ENCODE measurements around the gene VTCN1. TPM values are rescaled to one million over a fixed set of nuclear protein-coding genes. Genes with fewer than 3 reads are reported as not detected.
A peak's percentile ranks its signal among the peaks of the same experiment; 100 is the strongest.

Gene VTCN1
- total RNA-seq, 1 experiment from 2014 or later: not detected

GRCh38 chr1:117094841-117095604, 115.7 kb downstream of the VTCN1 start:
- no peak overlapping the region for H3K4me2 ChIP-seq (ENCODE audit: low read depth, low read length, poor library complexity, severe bottlenecking)
- H3K27me3 ChIP-seq (ENCODE audit: low read length): no peaks in the 10 kb centered on the region
- H3K79me2 ChIP-seq (ENCODE audit: low read length): no peaks in the 10 kb centered on the region
- H3K4me3 ChIP-seq (ENCODE audit: low read length): no peak overlapping the region
- H3K27ac ChIP-seq (ENCODE audit: low read length): no peak overlapping the region
- H2AFZ ChIP-seq (ENCODE audit: low read length): no peak overlapping the region
- H3K9me2 ChIP-seq (replicated peaks; ENCODE audit: insufficient read depth, low read length): no peaks in the 10 kb centered on the region
- DNase-seq: no peak
- no peak overlapping the region for H3K9ac ChIP-seq (ENCODE audit: low read length)
- H3K36me3 ChIP-seq (ENCODE audit: insufficient read depth, low read length): peaks cover 70% of the 10 kb centered on the region; the same call in 1 of the 2 replicates
- H3K4me1 ChIP-seq (ENCODE audit: low read length): peaks cover 13% of the 10 kb centered on the region
- no peaks in the 10 kb centered on the region for H4K20me1 ChIP-seq (ENCODE audit: insufficient read depth, low read depth, low read length)
- H3K9me3 ChIP-seq (ENCODE audit: low read length): no peaks in the 10 kb centered on the region

- no peaks in the 10 kb centered on the region for H3K27me3 ChIP-seq (ENCODE audit: low read length)
- H2AFZ ChIP-seq (ENCODE audit: low read length): no peak overlapping the region
- no peak overlapping the region for H3K4me2 ChIP-seq (ENCODE audit: low read depth, low read length, poor library complexity, severe bottlenecking)
- H3K9me3 ChIP-seq (ENCODE audit: low read length): no peaks in the 10 kb centered on the region
- H3K9me2 ChIP-seq (replicated peaks; ENCODE audit: insufficient read depth, low read length): no peaks in the 10 kb centered on the region
- no peak overlapping the region for H3K27ac ChIP-seq (ENCODE audit: low read length)
- H3K9ac ChIP-seq (ENCODE audit: low read length): no peak overlapping the region
- no peaks in the 10 kb centered on the region for H4K20me1 ChIP-seq (ENCODE audit: insufficient read depth, low read depth, low read length)
- no peaks in the 10 kb centered on the region for H3K79me2 ChIP-seq (ENCODE audit: low read length)
- H3K36me3 ChIP-seq (ENCODE audit: insufficient read depth, low read length): peaks cover 68% of the 10 kb centered on the region
- no peak overlapping the region for H3K4me3 ChIP-seq (ENCODE audit: low read length)
- peaks cover 13% of the 10 kb centered on the region for H3K4me1 ChIP-seq (ENCODE audit: low read length)
- DNase-seq: peak; percentile 67
Observed at GRCh38 chr1:117093870-117094621, 116.7 kb downstream of the VTCN1 start.

Small RNAs within 50 kb of the gene (small RNA-seq; reads per million reads assigned to genes)
- 4.7 reads per million, percentile 78 among the genes with 10 or more reads in this experiment for gene MIR942
- gene RF00017: not detected

Other genes with a start within 250 kb of the VTCN1 start
- not detected in 2 replicates for gene CD101, start 209.2 kb downstream of the VTCN1 start, total RNA-seq (2014; rRNA removed; shearing (Covaris generic); ENCODE audit: low replicate concordance)
- gene TTF2, start 150.6 kb downstream of the VTCN1 start, total RNA-seq (2014; rRNA removed; shearing (Covaris generic); ENCODE audit: low replicate concordance): 29.5 and 49.5 TPM in 2 replicates
- gene TRIM45, start 89.2 kb downstream of the VTCN1 start, total RNA-seq (2014; rRNA removed; shearing (Covaris generic); ENCODE audit: low replicate concordance): not detected in 2 replicates
- gene MAN1A2, start 156.5 kb upstream of the VTCN1 start, total RNA-seq (2014; rRNA removed; shearing (Covaris generic); ENCODE audit: low replicate concordance): 29.5 and 43.0 TPM in 2 replicates